DND-41 (cell line): ENCODE results near the gene RTN4RL2.

Experiments
- ATAC-seq: fragments of 200-7000 bp; cut with Tn5 transposase; 3 replicates; pipeline ENCODE4 v1.9.1; 2021; ENCODE audit warnings: low read depth; ENCODE audit not compliant: insufficient read depth
- DNase-seq: peaks from one replicate; pipeline ENCODE4 v3.0.0-alpha.2; 2020
- H2AFZ ChIP-seq: 2 replicates; pipeline ENCODE4 v1.6.0; 2012; ENCODE audit warnings: low read depth, low read length
- H3K27ac ChIP-seq: 2 replicates; pipeline ENCODE4 v1.5.1; 2012; ENCODE audit warnings: low read length, inconsistent platforms
- H3K27me3 ChIP-seq: fragments of 200-600 bp; sonication (generic); 2 replicates; pipeline ENCODE4 v1.6.0; 2012; ENCODE audit warnings: low read length, mild to moderate bottlenecking, inconsistent platforms; ENCODE audit not compliant: insufficient read depth, poor library complexity
- H3K36me3 ChIP-seq: 2 replicates; pipeline ENCODE4 v1.5.1; 2012; ENCODE audit warnings: low read length, inconsistent platforms; ENCODE audit not compliant: insufficient read depth
- H3K4me1 ChIP-seq: 2 replicates; pipeline ENCODE4 v1.5.1; 2012; ENCODE audit warnings: mild to moderate bottlenecking, low read length; ENCODE audit not compliant: insufficient read depth
- H3K4me2 ChIP-seq: 2 replicates; pipeline ENCODE4 v1.6.0; 2012; ENCODE audit warnings: mild to moderate bottlenecking, moderate library complexity, low read length, inconsistent platforms; ENCODE audit not compliant: insufficient read depth
- H3K4me3 ChIP-seq, 2 experiments: fragments of 200-600 bp in 1 of 2; shearing (Covaris generic) in 1 of 2; 2 replicates each; pipeline ENCODE4 v1.5.1; 2012 to 2016; ENCODE audit warnings: inconsistent platforms in 2 of 2, low read length in 2 of 2, mild to moderate bottlenecking in 2 of 2, low read depth in 1 of 2, moderate library complexity in 1 of 2
- H3K79me2 ChIP-seq: 2 replicates; pipeline ENCODE4 v1.6.0; 2012; ENCODE audit warnings: low read length, inconsistent platforms; ENCODE audit not compliant: insufficient read depth
- H3K9ac ChIP-seq: 2 replicates; pipeline ENCODE4 v1.6.0; 2012; ENCODE audit warnings: low read depth, mild to moderate bottlenecking, inconsistent platforms, low read length, moderate library complexity
- H3K9me3 ChIP-seq: 2 replicates; pipeline ENCODE4 v1.5.1; 2012; ENCODE audit warnings: low read length, moderate library complexity, mild to moderate bottlenecking, inconsistent platforms; ENCODE audit not compliant: insufficient read depth, severe bottlenecking
- H4K20me1 ChIP-seq: 2 replicates; pipeline ENCODE4 v1.6.0; 2012; ENCODE audit warnings: low read length; ENCODE audit not compliant: insufficient read depth
- CTCF ChIP-seq: IDR thresholded peaks from 2 replicates; pipeline ENCODE4 v1.5.1; 2012; ENCODE audit warnings: borderline replicate concordance, low read length, moderate library complexity, mild to moderate bottlenecking; ENCODE audit not compliant: poor library complexity, severe bottlenecking; ENCODE audit errors: extremely low read depth
- EZH2 ChIP-seq: IDR thresholded peaks from 3 replicates; pipeline ENCODE4 v1.6.1; 2012; ENCODE audit warnings: borderline replicate concordance, low read depth, mild to moderate bottlenecking, moderate library complexity, low read length, inconsistent platforms; ENCODE audit not compliant: severe bottlenecking

RTN4RL2 gene

GRCh38 chr11:57479021-57479663, 18.8 kb downstream of the RTN4RL2 start:
- H3K36me3 ChIP-seq: no peaks in the 10 kb centered on the region
- no peak overlapping the region for H3K27ac ChIP-seq
- no peaks in the 10 kb centered on the region for H4K20me1 ChIP-seq
- H3K79me2 ChIP-seq: no peaks in the 10 kb centered on the region
- H2AFZ ChIP-seq: no peak overlapping the region
- H3K4me1 ChIP-seq: peaks cover 12% of the 10 kb centered on the region
- no peak overlapping the region for H3K4me3 ChIP-seq
- H3K9me3 ChIP-seq: no peaks in the 10 kb centered on the region
- no peak overlapping the region for H3K4me2 ChIP-seq
- no peak for DNase-seq
- H3K9ac ChIP-seq: no peak overlapping the region
- TF ChIP-seq CTCF (no peak), EZH2 (no peak)
- no peaks in the 10 kb centered on the region for H3K27me3 ChIP-seq
- ATAC-seq: no peak

- H3K9ac ChIP-seq: no peak overlapping the region
- ATAC-seq (no peak), DNase-seq (no peak)
- H3K36me3 ChIP-seq: no peaks in the 10 kb centered on the region
- no peaks in the 10 kb centered on the region for H3K79me2 ChIP-seq
- H3K4me1 ChIP-seq: peaks cover 12% of the 10 kb centered on the region
- no peak overlapping the region for H2AFZ ChIP-seq
- H3K4me2 ChIP-seq: no peak overlapping the region
- H4K20me1 ChIP-seq: no peaks in the 10 kb centered on the region
- H3K4me3 ChIP-seq: no peak overlapping the region
- no peaks in the 10 kb centered on the region for H3K9me3 ChIP-seq
- no peaks in the 10 kb centered on the region for H3K27me3 ChIP-seq
- no peak overlapping the region for H3K27ac ChIP-seq
- TF ChIP-seq CTCF: no peak
- TF ChIP-seq EZH2: no peak
Observed at GRCh38 chr11:57479911-57480310, 19.6 kb downstream of the RTN4RL2 start.

GRCh38 chr11:57480409-57481137, 20.2 kb downstream of the RTN4RL2 start:
- Histone ChIP-seq H3K36me3 (no peaks in the 10 kb centered on the region), H4K20me1 (no peaks in the 10 kb centered on the region), H3K9ac (no peak overlapping the region), H3K79me2 (no peaks in the 10 kb centered on the region), H3K4me2 (no peak overlapping the region), H3K9me3 (no peaks in the 10 kb centered on the region), H3K27ac (no peak overlapping the region), H3K4me1 (peaks cover 12% of the 10 kb centered on the region), H3K27me3 (no peaks in the 10 kb centered on the region), H2AFZ (no peak overlapping the region), H3K4me3 (no peak overlapping the region)
- DNase-seq (peak; percentile 74), ATAC-seq (peak; percentile 73)
- TF ChIP-seq EZH2 (no peak), CTCF (peak; percentile 84)
